IMR-90 (cell line): ENCODE measurements around the gene KCNJ1. TPM values are rescaled to one million over a fixed set of nuclear protein-coding genes. Genes with fewer than 3 reads are reported as not detected.

Experiments
- ATAC-seq: fragments of 200-7000 bp; cut with Tn5 transposase; 2 replicates; pipeline ENCODE4 v1.9.1; 2020; ENCODE audit warnings: low read depth, mild to moderate bottlenecking, moderate library complexity
- BruUV-seq: library from RNA; stranded (reverse); fragments of 400-500 nt; replicated peaks from 2 replicates; lab custom pipeline; 2021; lab: Mats Ljungman, UMichigan
- CTCF ChIA-PET: fragments of 300-600 bp; formaldehyde crosslinking; extraction: SDS; loops from one replicate; lab custom pipeline; 2021; ENCODE audit warnings: antibody characterized with exemption; lab: Yijun Ruan, JAX
- POLR2A ChIA-PET: fragments of 300-600 bp; sonication (Branson Sonifier 250); formaldehyde crosslinking; loops from one replicate; lab custom pipeline; 2022; ENCODE audit warnings: antibody characterized with exemption; ENCODE audit not compliant: unreplicated experiment; lab: Charles Lee
- DNase-seq: peaks from one replicate; pipeline ENCODE4 v3.0.0; 2013
- H2AFZ ChIP-seq: replicated peaks from 2 replicates; pipeline ENCODE3; 2013; ENCODE audit warnings: low read length, mild to moderate bottlenecking; ENCODE audit not compliant: poor library complexity
- H2AK5ac ChIP-seq: 2 replicates; pipeline ENCODE4 v1.6.1; 2013; ENCODE audit warnings: low read depth, low read length, inconsistent platforms
- H2AK9ac ChIP-seq: replicated peaks from 2 replicates; pipeline ENCODE3; 2013; ENCODE audit warnings: mild to moderate bottlenecking, low read depth, low read length, moderate library complexity; ENCODE audit not compliant: poor library complexity
- H2BK120ac ChIP-seq: 2 replicates; pipeline ENCODE4 v1.6.1; 2013; ENCODE audit warnings: low read depth, low read length, inconsistent platforms
- H2BK15ac ChIP-seq: 3 replicates; pipeline ENCODE4 v1.6.1; 2013; ENCODE audit warnings: low read depth, low read length, inconsistent platforms
- H2BK20ac ChIP-seq: 2 replicates; pipeline ENCODE4 v1.6.1; 2013; ENCODE audit warnings: low read depth, mild to moderate bottlenecking, inconsistent platforms, low read length, moderate library complexity
- H2BK5ac ChIP-seq: 2 replicates; pipeline ENCODE4 v1.6.1; 2013; ENCODE audit warnings: mild to moderate bottlenecking, low read depth, low read length, inconsistent platforms; ENCODE audit not compliant: poor library complexity, severe bottlenecking
- H3K14ac ChIP-seq: replicated peaks from 2 replicates; pipeline ENCODE4 v1.6.1; 2013; ENCODE audit warnings: low read depth, low read length, inconsistent platforms
- H3K18ac ChIP-seq: 2 replicates; pipeline ENCODE4 v1.6.1; 2013; ENCODE audit warnings: low read depth, low read length, control low read depth
- H3K23ac ChIP-seq: 2 replicates; pipeline ENCODE4 v1.6.1; 2013; ENCODE audit warnings: low read depth, low read length, inconsistent platforms
- H3K27ac ChIP-seq: 2 replicates; pipeline ENCODE4 v1.5.1; 2013; ENCODE audit warnings: mild to moderate bottlenecking, control low read depth, low read length; ENCODE audit not compliant: insufficient read depth
- H3K27me3 ChIP-seq: 2 replicates; pipeline ENCODE4 v1.6.1; 2013; ENCODE audit warnings: low read length; ENCODE audit not compliant: control insufficient read depth, insufficient read depth
- H3K36me3 ChIP-seq: 2 replicates; pipeline ENCODE4 v1.6.1; 2013; ENCODE audit warnings: low read length, mixed read lengths; ENCODE audit not compliant: control insufficient read depth, insufficient read depth
- H3K4ac ChIP-seq: 2 replicates; pipeline ENCODE4 v1.6.1; 2013; ENCODE audit warnings: low read depth, low read length, inconsistent platforms
- H3K4me1 ChIP-seq: 2 replicates; pipeline ENCODE4 v1.6.1; 2013; ENCODE audit warnings: low read length, mixed read lengths; ENCODE audit not compliant: control insufficient read depth, insufficient read depth
- H3K4me2 ChIP-seq: 2 replicates; pipeline ENCODE4 v1.6.1; 2013; ENCODE audit warnings: low read depth, mild to moderate bottlenecking, control low read depth, low read length, moderate library complexity
- H3K4me3 ChIP-seq: 2 replicates; pipeline ENCODE4 v1.5.1; 2013; ENCODE audit warnings: low read depth, mild to moderate bottlenecking, control low read depth, low read length, moderate library complexity; ENCODE audit not compliant: insufficient read depth
- H3K56ac ChIP-seq: 2 replicates; pipeline ENCODE4 v1.6.1; 2013; ENCODE audit warnings: low read length, inconsistent platforms; ENCODE audit not compliant: insufficient read depth; ENCODE audit errors: extremely low read depth
- H3K79me1 ChIP-seq, 2 experiments: 2 replicates each; pipeline ENCODE4 v1.6.1; 2013; ENCODE audit warnings: low read length in 2 of 2, inconsistent platforms in 1 of 2, low read depth in 1 of 2
- H3K9ac ChIP-seq: 2 replicates; pipeline ENCODE4 v1.6.1; 2013; ENCODE audit warnings: low read depth, low read length, control low read depth
- H3K9me1 ChIP-seq: 2 replicates; pipeline ENCODE4 v1.6.1; 2013; ENCODE audit warnings: low read length, inconsistent platforms; ENCODE audit not compliant: insufficient read depth
- H3K9me3 ChIP-seq: 2 replicates; pipeline ENCODE4 v1.6.1; 2013; ENCODE audit warnings: low read length; ENCODE audit not compliant: control insufficient read depth, insufficient read depth
- H4K20me1 ChIP-seq: 2 replicates; pipeline ENCODE4 v1.6.1; 2013; ENCODE audit warnings: low read length, inconsistent platforms; ENCODE audit not compliant: insufficient read depth
- H4K5ac ChIP-seq: 2 replicates; pipeline ENCODE4 v1.6.1; 2013; ENCODE audit warnings: mild to moderate bottlenecking, low read depth, low read length, control low read depth
- H4K8ac ChIP-seq, 2 experiments: 2 replicates each; pipeline ENCODE4 v1.6.1; 2013; ENCODE audit warnings: low read depth in 2 of 2, low read length in 2 of 2, control low read depth in 1 of 2, inconsistent platforms in 1 of 2
- H4K91ac ChIP-seq: 2 replicates; pipeline ENCODE4 v1.6.1; 2013; ENCODE audit warnings: low read depth, low read length, inconsistent platforms; ENCODE audit not compliant: insufficient read depth
- BHLHE40 ChIP-seq: fragments of 150-350 bp; IDR thresholded peaks from 2 replicates; pipeline ENCODE4 v1.6.1; 2016; ENCODE audit warnings: mild to moderate bottlenecking, low read depth, low read length
- CEBPB ChIP-seq: IDR thresholded peaks from 2 replicates; pipeline ENCODE4 v1.6.1; 2012; ENCODE audit warnings: low read depth, low read length, improper control_type of control experiment
- CHD1 ChIP-seq: IDR thresholded peaks from 2 replicates; pipeline ENCODE4 v1.6.1; 2012; ENCODE audit warnings: low read depth, low read length, improper control_type of control experiment
- FOS ChIP-seq: fragments of 150-350 bp; IDR thresholded peaks from 2 replicates; pipeline ENCODE4 v1.6.1; 2016; ENCODE audit warnings: low read depth, low read length
- MAFK ChIP-seq: IDR thresholded peaks from 2 replicates; pipeline ENCODE4 v1.6.1; 2012; ENCODE audit warnings: low read depth, low read length, improper control_type of control experiment
- MAZ ChIP-seq: IDR thresholded peaks from 2 replicates; pipeline ENCODE4 v1.6.1; 2012; ENCODE audit warnings: low read depth, mild to moderate bottlenecking, low read length, improper control_type of control experiment, moderate library complexity, borderline replicate concordance
- MXI1 ChIP-seq: IDR thresholded peaks from 2 replicates; pipeline ENCODE4 v1.6.1; 2012; ENCODE audit warnings: low read depth, mild to moderate bottlenecking, low read length, moderate library complexity, borderline replicate concordance
- NFE2L2 ChIP-seq: fragments of 150-350 bp; IDR thresholded peaks from 2 replicates; pipeline ENCODE4 v1.6.1; 2016; ENCODE audit warnings: low read depth, mild to moderate bottlenecking, low read length
- POLR2A ChIP-seq: IDR thresholded peaks from 2 replicates; pipeline ENCODE4 v1.6.1; 2012; ENCODE audit warnings: mild to moderate bottlenecking, low read depth, low read length
- RAD21 ChIP-seq: IDR thresholded peaks from 2 replicates; pipeline ENCODE4 v1.6.1; 2012; ENCODE audit warnings: low read length, improper control_type of control experiment
- RCOR1 ChIP-seq: IDR thresholded peaks from 2 replicates; pipeline ENCODE4 v1.6.1; 2012; ENCODE audit warnings: mild to moderate bottlenecking, low read length, improper control_type of control experiment; ENCODE audit not compliant: insufficient replicate concordance
- RFX5 ChIP-seq: IDR thresholded peaks from 2 replicates; pipeline ENCODE4 v1.8.0; 2012; ENCODE audit warnings: low read depth, mild to moderate bottlenecking, low read length, moderate library complexity
- WGBS, 2 experiments: methylation state at CpG; one replicate each; pipeline versions ENCODE4 v1.1.5 to v1.1.7; 2013; ENCODE audit warnings: missing lambda C conversion rate in 2 of 2; ENCODE audit not compliant: insufficient read length in 1 of 2; ENCODE audit errors: extremely low coverage in 2 of 2; 5-methylcytosine and 5-hydroxymethylcytosine counted together
- dilution Hi-C: fragments of 300-500 bp; cut with HindIII; formaldehyde crosslinking; loops from one replicate; pipeline ENCODE4 v1.14.3; 2018; ENCODE audit warnings: low sequenced_read_pairs; ENCODE audit not compliant: unreplicated experiment
- in situ Hi-C: fragments of 300-500 bp; cut with MboI; formaldehyde crosslinking; loops from 3 replicates; pipeline ENCODE4 v1.14.3; 2019; ENCODE audit warnings: low sequenced_read_pairs, inconsistent platforms, mixed read lengths
- intact Hi-C: fragments of 100-400 bp; cut with micrococcal nuclease; formaldehyde crosslinking; loops from 2 replicates; pipeline ENCODE4 v1.10.0; 2022
- polyA plus RNA-seq, 3 experiments: library from polyadenylated mRNA; depleted of rRNA; stranded (reverse); fragments of >200 nt; gene quantifications; 2 replicates each; pipeline ENCODE4 v1.2.3, GENCODE V29; 2012; ENCODE audit warnings: low replicate concordance in 1 of 3
- total RNA-seq: library from RNA; depleted of rRNA; stranded (reverse); fragments of >200 nt; gene quantifications from 2 replicates; pipeline ENCODE4 v1.2.3, GENCODE V29; 2012
- TF ChIP-seq, protein P1 (sequence below): fragments of 150-350 bp; IDR thresholded peaks from 2 replicates; pipeline ENCODE4 v1.6.1; 2017; ENCODE audit warnings: mild to moderate bottlenecking, antibody characterized with exemption, low read length, low read depth
- TF ChIP-seq, protein P2 (sequence below): fragments of 150-350 bp; IDR thresholded peaks from 2 replicates; pipeline ENCODE4 v1.6.1; 2016; ENCODE audit warnings: low read depth, mild to moderate bottlenecking, low read length, moderate library complexity, borderline replicate concordance
- TF ChIP-seq, protein P3 (sequence below): conservative IDR thresholded peaks from 2 replicates; pipeline ENCODE4 v1.5.1; 2012; ENCODE audit warnings: mild to moderate bottlenecking, low read depth, low read length, improper control_type of control experiment

The KCNJ1 gene
- total and polyA plus RNA-seq, 2 of the 4 experiments (the other 2 are of a cell fraction) = not detected

GRCh38 chr11:128853559-128853958, 13.5 kb downstream of the KCNJ1 start:
- H2BK120ac ChIP-seq = no peak overlapping the region
- no TSS peak for BruUV-seq
- H3K18ac ChIP-seq = no peak overlapping the region
- H4K8ac ChIP-seq = no peak overlapping the region
- CTCF ChIA-PET = interaction anchor here (0.7 to 0.9 kb wide), 2 partner anchors 10 to 681 kb away, joined by 3 to 9 read pairs; no protein-coding TSS in a partner anchor
- no peak overlapping the region for H2AK9ac ChIP-seq
- no peak for DNase-seq
- no peak overlapping the region for H3K27ac ChIP-seq
- no peak overlapping the region for H3K4me3 ChIP-seq
- intact Hi-C loops (no loop called here), in situ Hi-C loops (no loop called here), dilution Hi-C loops (no loop called here)
- TF ChIP-seq RCOR1 = no peak
- no peak for TF ChIP-seq CEBPB
- no peak for TF ChIP-seq RFX5
- no peak for TF ChIP-seq MAZ
- TF ChIP-seq MXI1 = no peak
- TF ChIP-seq NFE2L2 = no peak
- TF ChIP-seq BHLHE40 = no peak
- TF ChIP-seq, protein P1, sequence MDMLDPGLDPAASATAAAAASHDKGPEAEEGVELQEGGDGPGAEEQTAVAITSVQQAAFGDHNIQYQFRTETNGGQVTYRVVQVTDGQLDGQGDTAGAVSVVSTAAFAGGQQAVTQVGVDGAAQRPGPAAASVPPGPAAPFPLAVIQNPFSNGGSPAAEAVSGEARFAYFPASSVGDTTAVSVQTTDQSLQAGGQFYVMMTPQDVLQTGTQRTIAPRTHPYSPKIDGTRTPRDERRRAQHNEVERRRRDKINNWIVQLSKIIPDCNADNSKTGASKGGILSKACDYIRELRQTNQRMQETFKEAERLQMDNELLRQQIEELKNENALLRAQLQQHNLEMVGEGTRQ = no peak
- no peak for TF ChIP-seq RAD21
- TF ChIP-seq POLR2A = no peak
- TF ChIP-seq, protein P2, sequence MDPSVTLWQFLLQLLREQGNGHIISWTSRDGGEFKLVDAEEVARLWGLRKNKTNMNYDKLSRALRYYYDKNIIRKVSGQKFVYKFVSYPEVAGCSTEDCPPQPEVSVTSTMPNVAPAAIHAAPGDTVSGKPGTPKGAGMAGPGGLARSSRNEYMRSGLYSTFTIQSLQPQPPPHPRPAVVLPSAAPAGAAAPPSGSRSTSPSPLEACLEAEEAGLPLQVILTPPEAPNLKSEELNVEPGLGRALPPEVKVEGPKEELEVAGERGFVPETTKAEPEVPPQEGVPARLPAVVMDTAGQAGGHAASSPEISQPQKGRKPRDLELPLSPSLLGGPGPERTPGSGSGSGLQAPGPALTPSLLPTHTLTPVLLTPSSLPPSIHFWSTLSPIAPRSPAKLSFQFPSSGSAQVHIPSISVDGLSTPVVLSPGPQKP = no peak
- TF ChIP-seq FOS = no peak
- no peak for TF ChIP-seq MAFK
- TF ChIP-seq CHD1 = no peak
- TF ChIP-seq, protein P3, sequence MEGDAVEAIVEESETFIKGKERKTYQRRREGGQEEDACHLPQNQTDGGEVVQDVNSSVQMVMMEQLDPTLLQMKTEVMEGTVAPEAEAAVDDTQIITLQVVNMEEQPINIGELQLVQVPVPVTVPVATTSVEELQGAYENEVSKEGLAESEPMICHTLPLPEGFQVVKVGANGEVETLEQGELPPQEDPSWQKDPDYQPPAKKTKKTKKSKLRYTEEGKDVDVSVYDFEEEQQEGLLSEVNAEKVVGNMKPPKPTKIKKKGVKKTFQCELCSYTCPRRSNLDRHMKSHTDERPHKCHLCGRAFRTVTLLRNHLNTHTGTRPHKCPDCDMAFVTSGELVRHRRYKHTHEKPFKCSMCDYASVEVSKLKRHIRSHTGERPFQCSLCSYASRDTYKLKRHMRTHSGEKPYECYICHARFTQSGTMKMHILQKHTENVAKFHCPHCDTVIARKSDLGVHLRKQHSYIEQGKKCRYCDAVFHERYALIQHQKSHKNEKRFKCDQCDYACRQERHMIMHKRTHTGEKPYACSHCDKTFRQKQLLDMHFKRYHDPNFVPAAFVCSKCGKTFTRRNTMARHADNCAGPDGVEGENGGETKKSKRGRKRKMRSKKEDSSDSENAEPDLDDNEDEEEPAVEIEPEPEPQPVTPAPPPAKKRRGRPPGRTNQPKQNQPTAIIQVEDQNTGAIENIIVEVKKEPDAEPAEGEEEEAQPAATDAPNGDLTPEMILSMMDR = no peak
- no peak for ATAC-seq
- no peak overlapping the region for H2BK20ac ChIP-seq
- POLR2A ChIA-PET = no interaction called here
- no CpG with 5 or more reads among the region's 6 CpGs for WGBS, 2 experiments
- peaks cover 55% of the 10 kb centered on the region for H3K27me3 ChIP-seq
- no peaks in the 10 kb centered on the region for H4K20me1 ChIP-seq
- no peak overlapping the region for H3K23ac ChIP-seq
- no peak overlapping the region for H4K91ac ChIP-seq
- H3K79me1 ChIP-seq = no peaks in the 10 kb centered on the region
- H2AFZ ChIP-seq = no peak overlapping the region
- H2BK5ac ChIP-seq = no peak overlapping the region
- H3K9me1 ChIP-seq = no peaks in the 10 kb centered on the region
- no peak overlapping the region for H3K56ac ChIP-seq
- H3K4ac ChIP-seq = no peak overlapping the region
- no peak overlapping the region for H4K5ac ChIP-seq
- H3K36me3 ChIP-seq = no peaks in the 10 kb centered on the region
- H3K14ac ChIP-seq = no peak overlapping the region
- H3K4me2 ChIP-seq = no peak overlapping the region
- no peaks in the 10 kb centered on the region for H3K4me1 ChIP-seq
- H2AK5ac ChIP-seq = no peak overlapping the region
- H3K9me3 ChIP-seq = no peaks in the 10 kb centered on the region
- no peak overlapping the region for H2BK15ac ChIP-seq
- H3K9ac ChIP-seq = no peak overlapping the region
